NT2/D1 (cell line): ENCODE measurements around the gene PPIL4.
"Not testable (repeated sequence)": the region's sequence is repeated elsewhere in the genome, so short reads cannot be mapped to it uniquely, and the experiment has no call there.

ENCODE experiments used
- DNase-seq: peaks from one replicate; pipeline ENCODE4 v3.0.0-alpha.2; 2011; ENCODE audit warnings: low read depth, low spot score
- H3K27me3 ChIP-seq: 2 replicates; pipeline ENCODE4 v1.6.0; 2011; ENCODE audit warnings: mild to moderate bottlenecking; ENCODE audit not compliant: insufficient read length, insufficient read depth
- H3K36me3 ChIP-seq: 2 replicates; pipeline ENCODE4 v1.6.1; 2011; ENCODE audit warnings: mild to moderate bottlenecking, low read length, mixed read lengths; ENCODE audit not compliant: insufficient read depth, insufficient read length
- H3K4me1 ChIP-seq: 2 replicates; pipeline ENCODE4 v1.5.1; 2011; ENCODE audit not compliant: insufficient read depth, insufficient read length
- H3K4me3 ChIP-seq: 2 replicates; pipeline ENCODE4 v1.5.1; 2011; ENCODE audit warnings: low read depth; ENCODE audit not compliant: insufficient read length
- H3K9ac ChIP-seq: 2 replicates; pipeline ENCODE4 v1.6.0; 2011; ENCODE audit warnings: low read depth; ENCODE audit not compliant: insufficient read length
- H3K9me3 ChIP-seq: 2 replicates; pipeline ENCODE4 v1.5.1; 2011; ENCODE audit warnings: mild to moderate bottlenecking, low read length; ENCODE audit not compliant: insufficient read depth
- SUZ12 ChIP-seq: IDR thresholded peaks from 2 replicates; pipeline ENCODE4 v1.6.1; 2011; ENCODE audit not compliant: insufficient read length, insufficient read depth; ENCODE audit errors: extremely low read depth
- YY1 ChIP-seq: IDR thresholded peaks from 2 replicates; pipeline ENCODE4 v1.6.1; 2011; ENCODE audit not compliant: insufficient read length, insufficient read depth
- ZNF274 ChIP-seq: IDR thresholded peaks from 2 replicates; pipeline ENCODE4 v1.6.1; 2011; ENCODE audit warnings: mild to moderate bottlenecking, low read depth, low read length

Gene PPIL4

GRCh38 chr6:149501201-149501600, 44.6 kb downstream of the PPIL4 start:
- Histone ChIP-seq H3K36me3 (peaks cover 20% of the 10 kb centered on the region), H3K4me3 (no peak overlapping the region), H3K4me1 (no peaks in the 10 kb centered on the region), H3K9me3 (no peaks in the 10 kb centered on the region), H3K27me3 (no peaks in the 10 kb centered on the region), H3K9ac (no peak overlapping the region)
- DNase-seq, result no peak
- TF ChIP-seq YY1 (no peak), SUZ12 (no peak), ZNF274 (no peak)

- DNase-seq, result no peak
- no peaks in the 10 kb centered on the region for H3K27me3 ChIP-seq
- no peak overlapping the region for H3K4me3 ChIP-seq
- H3K9me3 ChIP-seq, result no peaks in the 10 kb centered on the region
- no peak overlapping the region for H3K9ac ChIP-seq
- no peak for TF ChIP-seq SUZ12
- TF ChIP-seq YY1, result no peak
- no peak for TF ChIP-seq ZNF274
- no peaks in the 10 kb centered on the region for H3K4me1 ChIP-seq
- H3K36me3 ChIP-seq, result peaks cover 12% of the 10 kb centered on the region
Measured at GRCh38 chr6:149500096-149500495, 45.7 kb downstream of the PPIL4 start.

DNA sequence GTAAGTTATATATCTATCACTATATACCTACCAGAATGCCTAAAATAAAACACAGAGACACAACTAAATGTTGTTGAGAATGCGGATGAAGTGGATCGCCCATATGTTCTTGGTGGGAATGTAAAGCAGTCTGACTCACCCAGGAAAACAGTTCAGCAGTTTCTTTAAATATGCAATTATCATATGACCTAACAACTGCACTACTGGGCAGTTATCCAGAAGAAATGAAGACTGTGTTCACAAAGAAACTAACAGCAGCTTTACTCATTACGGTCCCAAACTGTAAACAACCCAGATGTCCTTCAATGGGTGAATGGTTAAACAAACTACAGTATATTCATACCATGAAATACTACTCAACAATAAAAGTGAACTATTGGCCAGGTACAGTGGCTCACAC, 46.8 kb downstream of the PPIL4 start:
- TF ChIP-seq SUZ12 (no peak), ZNF274 (no peak), YY1 (no peak)
- DNase-seq, result no peak
- Histone ChIP-seq H3K36me3 (peaks cover 3% of the 10 kb centered on the region), H3K9me3 (no peaks in the 10 kb centered on the region), H3K4me3 (no peak overlapping the region), H3K4me1 (no peaks in the 10 kb centered on the region), H3K9ac (no peak overlapping the region), H3K27me3 (no peaks in the 10 kb centered on the region)

DNA sequence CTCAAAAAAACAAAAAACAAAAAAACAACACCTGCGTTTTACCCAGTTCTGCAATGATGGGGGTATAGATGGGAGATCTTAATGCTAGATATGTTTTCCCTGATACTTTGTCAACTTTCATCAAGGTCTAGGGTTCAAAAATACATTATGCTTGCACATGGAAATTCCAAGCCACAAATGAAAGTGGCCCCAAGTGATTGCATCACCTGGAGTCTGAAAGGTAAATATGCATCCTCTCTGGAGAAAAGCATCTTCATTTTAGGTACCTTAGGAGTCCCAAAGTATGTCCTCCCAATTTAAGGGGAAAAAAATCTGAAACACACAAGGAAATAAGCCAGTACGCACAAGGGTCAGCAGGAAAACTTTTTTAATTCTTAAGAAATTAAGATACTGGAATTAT, 48.5 kb downstream of the PPIL4 start:
- Histone ChIP-seq H3K36me3 (peaks cover 2% of the 10 kb centered on the region), H3K4me1 (no peaks in the 10 kb centered on the region), H3K27me3 (no peaks in the 10 kb centered on the region), H3K9me3 (no peaks in the 10 kb centered on the region), H3K9ac (no peak overlapping the region), H3K4me3 (no peak overlapping the region)
- DNase-seq, result no peak
- TF ChIP-seq SUZ12 (no peak), YY1 (no peak), ZNF274 (no peak)

GRCh38 chr6:149496597-149496996, 49.2 kb downstream of the PPIL4 start:
- not testable (repeated sequence) for H3K9me3 ChIP-seq, H3K4me3 ChIP-seq, H3K9ac ChIP-seq, DNase-seq, H3K36me3 ChIP-seq, H3K4me1 ChIP-seq, H3K27me3 ChIP-seq

- H3K9me3 ChIP-seq, H3K4me3 ChIP-seq, H3K36me3 ChIP-seq, DNase-seq, H3K27me3 ChIP-seq, H3K4me1 ChIP-seq, H3K9ac ChIP-seq: not testable (repeated sequence)
Measured at GRCh38 chr6:149495349-149496016, 50.4 kb downstream of the PPIL4 start.

DNA sequence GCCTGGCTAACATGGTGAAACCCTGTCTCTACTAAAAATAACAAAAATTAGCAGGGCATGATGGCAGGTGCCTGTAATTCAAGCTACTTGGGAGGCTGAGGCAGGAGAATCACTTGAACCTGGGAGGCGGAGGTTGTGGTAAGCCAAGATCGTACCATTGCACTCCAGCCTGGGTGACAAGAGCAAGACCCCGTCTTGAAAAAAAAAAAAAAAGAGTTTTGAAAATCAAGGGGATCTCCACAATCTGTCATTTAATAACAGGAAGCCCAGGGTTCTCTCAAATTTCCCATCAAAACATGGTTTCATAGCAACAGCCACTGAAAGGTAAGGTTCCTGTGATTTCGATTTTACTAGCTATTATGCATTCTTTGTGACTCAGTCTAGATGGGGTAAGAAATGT, 51.0 kb downstream of the PPIL4 start:
- H3K4me3 ChIP-seq, H3K4me1 ChIP-seq, H3K9ac ChIP-seq, DNase-seq, H3K27me3 ChIP-seq, H3K36me3 ChIP-seq, H3K9me3 ChIP-seq: not testable (repeated sequence)

DNA sequence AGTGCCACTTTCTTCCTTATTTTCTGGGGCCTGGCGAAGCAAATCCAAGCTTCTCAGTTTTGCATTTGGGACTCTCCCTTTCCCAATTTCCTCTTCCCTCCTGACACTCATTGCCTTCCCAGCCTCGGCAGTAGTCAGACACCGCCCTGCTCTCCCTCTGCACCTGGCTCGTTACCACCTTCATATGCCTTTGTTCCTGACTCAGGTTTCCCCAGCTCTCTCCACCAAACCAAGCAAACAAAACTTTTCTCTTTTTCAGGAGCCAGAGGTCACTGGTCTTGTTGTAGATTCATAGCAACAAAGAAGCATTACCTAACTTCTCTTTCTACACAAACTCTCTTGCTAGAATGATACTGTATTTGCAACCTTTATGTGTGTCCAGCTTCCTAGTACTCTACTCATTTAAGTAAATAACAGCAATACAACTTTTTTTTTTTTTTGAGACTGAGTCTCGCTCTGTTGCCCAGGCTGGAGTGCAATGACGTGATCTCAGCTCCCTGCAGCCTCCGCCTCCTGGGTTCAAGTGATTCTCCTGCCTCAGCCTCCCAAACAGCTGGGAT, 52.0 kb downstream of the PPIL4 start:
- TF ChIP-seq YY1 (no peak), SUZ12 (no peak), ZNF274 (no peak)
- no peaks in the 10 kb centered on the region for H3K9me3 ChIP-seq

More for the DNA sequence above, 52.0 kb downstream of the PPIL4 start:
- Histone ChIP-seq H3K4me3 (no peak overlapping the region), H3K36me3 (no peaks in the 10 kb centered on the region), H3K4me1 (no peaks in the 10 kb centered on the region), H3K27me3 (no peaks in the 10 kb centered on the region), H3K9ac (no peak overlapping the region)
- no peak for DNase-seq
